Peyer's patch (tissue), 4 donors: ENCODE data around the gene CCT8.

Source experiments
- CTCF ChIP-seq, 6 experiments: fragments of 450-650 bp in 4 of 6; fragments of 200-600 bp in 2 of 6; sonication (generic) in 1 of 6; IDR thresholded peaks; one replicate each; pipeline ENCODE4 v1.5.1; 2017 to 2019; ENCODE audit warnings: antibody characterized with exemption in 6 of 6, mild to moderate bottlenecking in 3 of 6, moderate library complexity in 1 of 6
- POLR2A ChIP-seq, 2 donors: fragments of 450-650 bp; IDR thresholded peaks; one replicate each; pipeline ENCODE4 v1.5.1; 2017; ENCODE audit warnings: antibody characterized with exemption in 2 of 2, mild to moderate bottlenecking in 2 of 2, moderate library complexity in 2 of 2

- TF ChIP-seq CTCF (IDR thresholded peaks at IDR 0.05) (no peak), POLR2A (IDR thresholded peaks at IDR 0.05) (no peak)
Observed at GRCh38 chr21:29102791-29103257, 29.4 kb upstream of the CCT8 start.
